ENCODE data around the gene PCNX3. TPM values are rescaled to one million over a fixed set of nuclear protein-coding genes. Genes with fewer than 3 reads are reported as not detected.

The PCNX3 gene
- total RNA-seq, 3 donors from 2014 or later, result 13.4 to 21.0 (median 20.1) TPM

DNA sequence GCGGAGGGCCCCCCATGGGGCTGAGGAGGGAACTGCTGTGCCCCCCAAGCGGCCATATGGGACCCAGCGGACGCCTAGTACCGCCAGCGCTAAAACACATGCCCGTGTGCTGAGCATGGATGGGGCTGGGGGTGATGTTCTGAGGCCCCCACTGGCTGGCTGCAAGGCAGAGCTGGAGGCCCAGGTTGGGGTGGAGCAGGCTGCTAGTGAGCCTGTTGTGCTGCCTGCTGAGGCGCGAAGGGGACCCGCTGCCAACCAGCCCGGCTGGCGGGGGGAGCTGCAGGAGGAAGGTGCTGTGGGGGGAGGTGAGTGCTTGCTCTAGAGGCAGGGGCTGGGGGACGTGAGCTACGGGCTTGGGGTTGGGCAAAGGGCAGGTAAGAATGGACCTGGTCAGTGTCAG lies 3.2 kb downstream of the PCNX3 start:
- no peaks in the 10 kb centered on the region for H3K36me3 ChIP-seq
- intact Hi-C loops (cut with DNase I; ENCODE audit: low total_unique reads), result no loop called here
- no peaks in the 10 kb centered on the region for H3K9me3 ChIP-seq
- H3K4me1 ChIP-seq, result peaks cover 0 to 9% of the 10 kb centered on the region in 2 donors
- TF ChIP-seq POLR2A (IDR thresholded peaks at IDR 0.05) (no peak), POLR2AphosphoS5 (IDR thresholded peaks at IDR 0.05) (no peak), CTCF (IDR thresholded peaks at IDR 0.05) (no peak)
- no peak for DNase-seq (ENCODE audit: low spot score in 2 of 2)
- H3K27ac ChIP-seq, result no peak overlapping the region
- H3K27me3 ChIP-seq, result no peaks in the 10 kb centered on the region
- no peak overlapping the region for H3K4me3 ChIP-seq

GRCh38 chr11:65619281-65619928 lies 3.8 kb downstream of the PCNX3 start:
- no peak for DNase-seq (ENCODE audit: low spot score in 2 of 2)
- no peaks in the 10 kb centered on the region for H3K27me3 ChIP-seq
- H3K4me3 ChIP-seq, result no peak overlapping the region
- no peaks in the 10 kb centered on the region for H3K9me3 ChIP-seq
- H3K36me3 ChIP-seq, result no peaks in the 10 kb centered on the region
- intact Hi-C loops (cut with DNase I; ENCODE audit: low total_unique reads), result no loop called here
- peaks cover 0 to 9% of the 10 kb centered on the region in 2 donors for H3K4me1 ChIP-seq
- H3K27ac ChIP-seq, result no peak overlapping the region
- TF ChIP-seq POLR2AphosphoS5 (IDR thresholded peaks at IDR 0.05), result no peak
- TF ChIP-seq CTCF (IDR thresholded peaks at IDR 0.05), result no peak
- TF ChIP-seq POLR2A (IDR thresholded peaks at IDR 0.05), result no peak

- intact Hi-C loops (cut with DNase I; ENCODE audit: low total_unique reads), result no loop called here
Observed at GRCh38 chr11:65620666-65621065, 5.1 kb downstream of the PCNX3 start.

DNA sequence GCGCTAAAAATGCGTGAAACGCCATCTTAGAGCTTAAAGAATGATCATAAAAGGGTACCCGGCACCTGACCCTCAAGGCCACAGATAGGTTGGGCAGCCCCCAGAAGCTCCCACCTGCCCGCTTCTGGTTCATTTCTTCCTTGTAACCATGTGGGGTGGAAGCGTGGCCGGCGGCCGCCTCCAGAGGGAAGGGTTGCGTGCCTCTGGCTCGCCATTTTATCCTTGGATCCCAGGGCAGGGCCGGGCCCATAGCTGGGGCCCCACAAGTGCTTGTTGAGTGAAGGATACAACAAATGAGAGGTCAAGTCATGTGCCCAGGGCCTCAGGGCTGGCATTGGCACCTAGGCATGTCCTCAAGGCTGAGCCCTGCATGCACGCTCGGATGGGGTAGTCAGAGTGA lies 5.9 kb downstream of the PCNX3 start:
- intact Hi-C loops (cut with DNase I; ENCODE audit: low total_unique reads), result no loop called here
- Histone ChIP-seq H3K27me3 (no peaks in the 10 kb centered on the region), H3K4me1 (peaks cover 0 to 9% of the 10 kb centered on the region in 2 donors), H3K4me3 (no peak overlapping the region), H3K36me3 (peaks cover 3% of the 10 kb centered on the region), H3K9me3 (no peaks in the 10 kb centered on the region), H3K27ac (no peak overlapping the region)
- DNase-seq (ENCODE audit: low spot score in 2 of 2), result no peak
- TF ChIP-seq POLR2A (IDR thresholded peaks at IDR 0.05), result no peak
- TF ChIP-seq CTCF (IDR thresholded peaks at IDR 0.05), result no peak
- TF ChIP-seq POLR2AphosphoS5 (IDR thresholded peaks at IDR 0.05), result no peak

More at GRCh38 chr11:65620666-65621065, 5.1 kb downstream of the PCNX3 start:
- Histone ChIP-seq H3K36me3 (peaks cover 3% of the 10 kb centered on the region), H3K27ac (no peak overlapping the region), H3K9me3 (no peaks in the 10 kb centered on the region), H3K4me3 (no peak overlapping the region), H3K4me1 (peaks cover 0 to 9% of the 10 kb centered on the region in 2 donors), H3K27me3 (no peaks in the 10 kb centered on the region)
- no peak for DNase-seq (ENCODE audit: low spot score in 2 of 2)
- TF ChIP-seq POLR2A (IDR thresholded peaks at IDR 0.05) (no peak), CTCF (IDR thresholded peaks at IDR 0.05) (no peak), POLR2AphosphoS5 (IDR thresholded peaks at IDR 0.05) (no peak)

DNA sequence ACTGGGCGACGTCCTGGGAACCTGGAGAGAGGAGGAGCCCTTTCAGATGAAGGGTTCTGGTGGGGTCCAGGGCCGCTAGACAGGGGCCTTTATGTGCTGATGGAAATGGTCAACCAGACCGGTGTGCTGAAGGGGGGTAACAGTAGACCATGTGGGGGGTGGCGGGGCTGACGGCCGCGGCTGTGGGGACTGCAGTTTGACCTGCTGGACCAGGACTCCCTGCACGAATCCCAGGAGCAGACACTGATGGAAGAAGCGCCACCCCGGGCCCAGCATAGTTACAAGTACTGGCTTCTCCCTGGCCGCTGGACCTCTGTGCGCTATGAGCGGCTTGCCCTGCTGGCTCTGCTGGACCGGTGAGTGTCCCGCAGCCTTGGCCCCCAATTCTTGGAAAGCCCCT lies 6.4 kb downstream of the PCNX3 start:
- intact Hi-C loops (cut with DNase I; ENCODE audit: low total_unique reads), result no loop called here

More for the DNA sequence above, 6.4 kb downstream of the PCNX3 start:
- no peak for DNase-seq (ENCODE audit: low spot score in 2 of 2)
- Histone ChIP-seq H3K36me3 (peaks cover 3% of the 10 kb centered on the region), H3K27me3 (no peaks in the 10 kb centered on the region), H3K27ac (no peak overlapping the region), H3K4me3 (no peak overlapping the region), H3K4me1 (peaks cover 0 to 3% of the 10 kb centered on the region in 2 donors), H3K9me3 (no peaks in the 10 kb centered on the region)
- TF ChIP-seq CTCF (IDR thresholded peaks at IDR 0.05) (no peak), POLR2AphosphoS5 (IDR thresholded peaks at IDR 0.05) (no peak), POLR2A (IDR thresholded peaks at IDR 0.05) (no peak)
